ENCODE measurements around the gene GEMIN7. TPM values are rescaled to one million over a fixed set of nuclear protein-coding genes. Genes with fewer than 3 reads are reported as not detected.

The GEMIN7 gene
- total RNA-seq: 15.9 TPM
- long read RNA-seq, transcript GEMIN7-204 (3 exons, 576 nt): minor isoform, 6 of 20 reads
- long read RNA-seq, transcript GEMIN7-203 (2 exons, 848 nt): major isoform, 7 of 20 reads
- long read RNA-seq, partial matches to known transcripts: 1 of 20 reads
- long read RNA-seq, other reads (novel, unspliced or antisense): 1 of 20 reads

GRCh38 chr19:45079063-45079910 lies at the start of gene GEMIN7:
Gene GEMIN7, plus strand, starts transcription at chr19:45079260. Its CDS starts 10,855 bp downstream, at chr19:45090115.
- intact Hi-C loops (cut with micrococcal nuclease): no loop called here
- peak; percentile 36 for TF ChIP-seq CTCF (IDR thresholded peaks at IDR 0.05; ENCODE audit: borderline replicate concordance)
- no peaks in the 10 kb centered on the region for H3K9me3 ChIP-seq (replicated peaks)

GRCh38 chr19:45030825-45031224 lies 48.2 kb upstream of the GEMIN7 start:
- DNase-seq: no peak
- TF ChIP-seq CTCF (IDR thresholded peaks at IDR 0.05; ENCODE audit: borderline replicate concordance): no peak
- Histone ChIP-seq H3K27me3 (ENCODE audit: low read depth) (no peaks in the 10 kb centered on the region), H3K4me3 (no peak overlapping the region), H3K9me3 (replicated peaks) (no peaks in the 10 kb centered on the region), H3K36me3 (peaks cover 70% of the 10 kb centered on the region), H3K27ac (replicated peaks) (no peak overlapping the region), H3K4me1 (no peaks in the 10 kb centered on the region)
- intact Hi-C loops (cut with micrococcal nuclease): no loop called here

More at GRCh38 chr19:45079063-45079910, at the start of gene GEMIN7:
- H3K36me3 ChIP-seq: peaks cover 5% of the 10 kb centered on the region
- H3K27ac ChIP-seq (replicated peaks): peak within 1 kb of the TSS; percentile 85
- H3K27me3 ChIP-seq (ENCODE audit: low read depth): no peaks in the 10 kb centered on the region
- H3K4me1 ChIP-seq: peaks cover 50% of the 10 kb centered on the region
- peak; percentile 77 for DNase-seq
- peak within 1 kb of the TSS; percentile 96 for H3K4me3 ChIP-seq

- TF ChIP-seq CTCF (IDR thresholded peaks at IDR 0.05; ENCODE audit: borderline replicate concordance): no peak
- peaks cover 74% of the 10 kb centered on the region for H3K36me3 ChIP-seq
- H3K4me3 ChIP-seq: no peak overlapping the region
- intact Hi-C loops (cut with micrococcal nuclease): no loop called here
- H3K27ac ChIP-seq (replicated peaks): no peak overlapping the region
- H3K4me1 ChIP-seq: no peaks in the 10 kb centered on the region
- H3K27me3 ChIP-seq (ENCODE audit: low read depth): no peaks in the 10 kb centered on the region
- no peaks in the 10 kb centered on the region for H3K9me3 ChIP-seq (replicated peaks)
- no peak for DNase-seq
Measured at GRCh38 chr19:45032421-45032820, 46.6 kb upstream of the GEMIN7 start.

GRCh38 chr19:45035755-45036154 lies 43.3 kb upstream of the GEMIN7 start:
- no peak overlapping the region for H3K4me3 ChIP-seq
- H3K9me3 ChIP-seq (replicated peaks): no peaks in the 10 kb centered on the region
- peaks cover 26% of the 10 kb centered on the region for H3K4me1 ChIP-seq
- no peaks in the 10 kb centered on the region for H3K27me3 ChIP-seq (ENCODE audit: low read depth)
- DNase-seq: no peak
- H3K27ac ChIP-seq (replicated peaks): no peak overlapping the region
- TF ChIP-seq CTCF (IDR thresholded peaks at IDR 0.05; ENCODE audit: borderline replicate concordance): no peak
- H3K36me3 ChIP-seq: peaks cover 58% of the 10 kb centered on the region
- intact Hi-C loops (cut with micrococcal nuclease): no loop called here

- no peak overlapping the region for H3K27ac ChIP-seq (replicated peaks)
Measured at GRCh38 chr19:45037393-45038169, 41.5 kb upstream of the GEMIN7 start.

More at GRCh38 chr19:45037393-45038169, 41.5 kb upstream of the GEMIN7 start:
- Histone ChIP-seq H3K9me3 (replicated peaks) (no peaks in the 10 kb centered on the region), H3K4me1 (peaks cover 44% of the 10 kb centered on the region), H3K27me3 (ENCODE audit: low read depth) (no peaks in the 10 kb centered on the region), H3K36me3 (peaks cover 61% of the 10 kb centered on the region), H3K4me3 (no peak overlapping the region)
- TF ChIP-seq CTCF (IDR thresholded peaks at IDR 0.05; ENCODE audit: borderline replicate concordance): no peak
- intact Hi-C loops (cut with micrococcal nuclease): no loop called here
- no peak for DNase-seq

Data from left ventricle myocardium inferior (tissue), 1 donor.